A204.1 (cell line): ENCODE measurements around the gene POLH.
"Not testable (repeated sequence)": the region's sequence is repeated elsewhere in the genome, so short reads cannot be mapped to it uniquely, and the experiment has no call there.

Source experiments
- FAIRE-seq: peaks from 2 replicates; lab custom pipeline; 2012; peaks lifted over from hg19 to GRCh38; lab: Jason Lieb, UNC

The POLH gene

GRCh38 chr6:43633002-43633401 lies 57.0 kb downstream of the POLH start:
- FAIRE-seq: not testable (repeated sequence)

- FAIRE-seq: no peak
Measured at GRCh38 chr6:43634702-43635303, 58.8 kb downstream of the POLH start.

GRCh38 chr6:43635387-43636307 lies 59.7 kb downstream of the POLH start, which contains the start of gene MAD2L1BP:
Gene MAD2L1BP (plus strand): TSS chr6:43635840. CDS start chr6:43635876, 36 bp downstream.
- no peak for FAIRE-seq

GRCh38 chr6:43636308-43636659 lies 60.3 kb downstream of the POLH start:
- no peak for FAIRE-seq

GRCh38 chr6:43639984-43640800 lies 64.2 kb downstream of the POLH start:
- no peak for FAIRE-seq

GRCh38 chr6:43644940-43645612 lies 69.1 kb downstream of the POLH start, which contains the start of gene RSPH9:
Gene RSPH9 (plus strand): TSS chr6:43645036. CDS start chr6:43645099, 63 bp downstream.
- FAIRE-seq: no peak

GRCh38 chr6:43645613-43645964 lies 69.6 kb downstream of the POLH start:
- no peak for FAIRE-seq

- no peak for FAIRE-seq
Measured at GRCh38 chr6:43647613-43648012, 71.6 kb downstream of the POLH start.

GRCh38 chr6:43648248-43648647 lies 72.3 kb downstream of the POLH start:
- FAIRE-seq: no peak

GRCh38 chr6:43652822-43653221 lies 76.8 kb downstream of the POLH start:
- not testable (repeated sequence) for FAIRE-seq

- FAIRE-seq: no peak
Measured at GRCh38 chr6:43657221-43657802, 81.3 kb downstream of the POLH start.

GRCh38 chr6:43658161-43658560 lies 82.2 kb downstream of the POLH start:
- no peak for FAIRE-seq

- FAIRE-seq: not testable (repeated sequence)
Measured at GRCh38 chr6:43662948-43663347, 87.0 kb downstream of the POLH start.
